Tibial nerve (tissue), 4 donors: ENCODE results near the gene CDH13.

ENCODE experiments used
- EP300 ChIP-seq, 2 donors: sonication (generic); formaldehyde crosslinking; IDR thresholded peaks; one replicate each; pipeline ENCODE4 v1.6.1; 2017; ENCODE audit warnings: antibody characterized with exemption in 2 of 2, mild to moderate bottlenecking in 1 of 2
- POLR2A ChIP-seq, 2 donors: fragments of 450-650 bp; IDR thresholded peaks; one replicate each; pipeline ENCODE4 v1.6.1; 2017; ENCODE audit warnings: antibody characterized with exemption in 2 of 2, mild to moderate bottlenecking in 2 of 2, moderate library complexity in 2 of 2
- TF ChIP-seq, protein P1 (sequence below), 5 experiments: fragments of 200-600 bp in 3 of 5; fragments of 450-650 bp in 2 of 5; sonication (generic) in 3 of 5; IDR thresholded peaks; one replicate each; pipeline ENCODE4 v1.5.1; 2016 to 2019; ENCODE audit warnings: antibody characterized with exemption in 5 of 5, mild to moderate bottlenecking in 3 of 5, moderate library complexity in 2 of 5

GRCh38 chr16:82667437-82667836 is 40.7 kb downstream of the CDH13 start:
- TF ChIP-seq, protein P1, sequence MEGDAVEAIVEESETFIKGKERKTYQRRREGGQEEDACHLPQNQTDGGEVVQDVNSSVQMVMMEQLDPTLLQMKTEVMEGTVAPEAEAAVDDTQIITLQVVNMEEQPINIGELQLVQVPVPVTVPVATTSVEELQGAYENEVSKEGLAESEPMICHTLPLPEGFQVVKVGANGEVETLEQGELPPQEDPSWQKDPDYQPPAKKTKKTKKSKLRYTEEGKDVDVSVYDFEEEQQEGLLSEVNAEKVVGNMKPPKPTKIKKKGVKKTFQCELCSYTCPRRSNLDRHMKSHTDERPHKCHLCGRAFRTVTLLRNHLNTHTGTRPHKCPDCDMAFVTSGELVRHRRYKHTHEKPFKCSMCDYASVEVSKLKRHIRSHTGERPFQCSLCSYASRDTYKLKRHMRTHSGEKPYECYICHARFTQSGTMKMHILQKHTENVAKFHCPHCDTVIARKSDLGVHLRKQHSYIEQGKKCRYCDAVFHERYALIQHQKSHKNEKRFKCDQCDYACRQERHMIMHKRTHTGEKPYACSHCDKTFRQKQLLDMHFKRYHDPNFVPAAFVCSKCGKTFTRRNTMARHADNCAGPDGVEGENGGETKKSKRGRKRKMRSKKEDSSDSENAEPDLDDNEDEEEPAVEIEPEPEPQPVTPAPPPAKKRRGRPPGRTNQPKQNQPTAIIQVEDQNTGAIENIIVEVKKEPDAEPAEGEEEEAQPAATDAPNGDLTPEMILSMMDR (IDR thresholded peaks at IDR 0.05) = no peak
- TF ChIP-seq EP300 (IDR thresholded peaks at IDR 0.05) (no peak), POLR2A (IDR thresholded peaks at IDR 0.05) (no peak)
